H1 (cell line): ENCODE measurements around the gene TARDBP. TPM values are rescaled to one million over a fixed set of nuclear protein-coding genes. Genes with fewer than 3 reads are reported as not detected.
"Not testable (repeated sequence)": the region's sequence is repeated elsewhere in the genome, so short reads cannot be mapped to it uniquely, and the experiment has no call there.

ENCODE experiments used
- CTCF ChIA-PET: fragments of 300-600 bp; sonication (Branson Sonifier 250); formaldehyde crosslinking; loops from one replicate; lab custom pipeline; 2021; ENCODE audit not compliant: partially characterized antibody; lab: Charles Lee
- POLR2A ChIA-PET: fragments of 300-600 bp; sonication (Branson Sonifier 250); formaldehyde crosslinking; loops from one replicate; lab custom pipeline; 2021; ENCODE audit warnings: inconsistent platforms; ENCODE audit not compliant: partially characterized antibody; lab: Charles Lee
- DNase-seq, 2 experiments: peaks; one replicate each; pipeline versions ENCODE4 v3.0.0 to v3.0.0-alpha.2; 2010 to 2022; ENCODE audit warnings: low spot score in 2 of 2, low read depth in 1 of 2, mixed read lengths in 1 of 2
- FAIRE-seq: peaks from 2 replicates; lab custom pipeline; 2011; peaks lifted over from hg19 to GRCh38; lab: Jason Lieb, UNC
- H2AFZ ChIP-seq: 2 replicates; pipeline ENCODE4 v1.8.1; 2012; ENCODE audit warnings: low read length, inconsistent platforms
- H2AK5ac ChIP-seq: 2 replicates; pipeline ENCODE4 v1.6.1; 2013; ENCODE audit warnings: low read depth, low read length
- H2BK120ac ChIP-seq: replicated peaks from 2 replicates; pipeline ENCODE3; 2013; ENCODE audit warnings: low read depth, low read length, inconsistent platforms
- H2BK12ac ChIP-seq: 2 replicates; pipeline ENCODE4 v1.6.1; 2013; ENCODE audit warnings: low read depth, low read length
- H2BK15ac ChIP-seq: 2 replicates; pipeline ENCODE4 v1.6.1; 2013; ENCODE audit warnings: low read length
- H2BK20ac ChIP-seq: 2 replicates; pipeline ENCODE4 v1.6.1; 2013; ENCODE audit warnings: low read length
- H2BK5ac ChIP-seq: 2 replicates; pipeline ENCODE4 v1.6.1; 2013; ENCODE audit warnings: low read depth, low read length
- H3K14ac ChIP-seq: 2 replicates; pipeline ENCODE4 v1.6.1; 2013; ENCODE audit warnings: inconsistent platforms; ENCODE audit not compliant: insufficient read length
- H3K18ac ChIP-seq: 2 replicates; pipeline ENCODE4 v1.6.1; 2013; ENCODE audit warnings: low read length; ENCODE audit errors: extremely low read depth
- H3K23ac ChIP-seq: 2 replicates; pipeline ENCODE4 v1.6.1; 2013; ENCODE audit warnings: inconsistent platforms; ENCODE audit not compliant: insufficient read length
- H3K23me2 ChIP-seq: 2 replicates; pipeline ENCODE4 v1.6.1; 2013; ENCODE audit warnings: low read depth, low read length
- H3K27ac ChIP-seq: 2 replicates; pipeline ENCODE4 v1.6.1; 2011; ENCODE audit warnings: low read depth, low read length, inconsistent platforms
- H3K27me3 ChIP-seq, 4 experiments: replicated peaks in 1 of 4; 1 replicate in 1 of 4; 2 replicates in 3 of 4; pipeline versions ENCODE4 v1.6.1 to v1.8.1; 2011 to 2013; ENCODE audit warnings: low read length in 3 of 4, mild to moderate bottlenecking in 3 of 4, inconsistent platforms in 2 of 4, mixed read lengths in 2 of 4, moderate library complexity in 1 of 4; ENCODE audit not compliant: control insufficient read depth in 3 of 4, insufficient read depth in 3 of 4; ENCODE audit errors: extremely low read depth in 1 of 4
- H3K36me3 ChIP-seq, 4 experiments: 2 replicates each; pipeline versions ENCODE4 v1.6.1 to v1.8.1; 2011 to 2013; ENCODE audit warnings: mild to moderate bottlenecking in 4 of 4, low read length in 3 of 4, moderate library complexity in 2 of 4, control low read depth in 1 of 4, inconsistent platforms in 1 of 4; ENCODE audit not compliant: insufficient read depth in 4 of 4, control insufficient read depth in 2 of 4
- H3K4ac ChIP-seq: replicated peaks from 2 replicates; pipeline ENCODE3; 2013; ENCODE audit warnings: low read length, low read depth, mixed read lengths, inconsistent platforms; ENCODE audit not compliant: insufficient read length
- H3K4me1 ChIP-seq, 4 experiments: replicated peaks in 1 of 4; 1 replicate in 1 of 4; 2 replicates in 3 of 4; pipeline versions ENCODE4 v1.6.1 to v1.8.1; 2011 to 2013; ENCODE audit warnings: low read length in 3 of 4, inconsistent platforms in 2 of 4, mixed read lengths in 1 of 4; ENCODE audit not compliant: insufficient read depth in 4 of 4, control insufficient read depth in 3 of 4
- H3K4me2 ChIP-seq, 2 experiments: 2 replicates each; pipeline versions ENCODE4 v1.6.1 to v1.8.1; 2011 to 2013; ENCODE audit warnings: low read depth in 2 of 2, low read length in 2 of 2, control low read depth in 1 of 2, inconsistent platforms in 1 of 2, mild to moderate bottlenecking in 1 of 2; ENCODE audit not compliant: insufficient read depth in 1 of 2
- H3K4me3 ChIP-seq, 4 experiments: fragments of 200-600, 300-600 bp in 1 of 4; sonication (generic), shearing (Covaris generic), sonication (Bioruptor Twin) in 1 of 4; 2 replicates each; pipeline versions ENCODE4 v1.5.1 to v1.8.1; 2011 to 2016; ENCODE audit warnings: low read length in 4 of 4, low read depth in 3 of 4, control low read depth in 2 of 4, inconsistent platforms in 2 of 4, mild to moderate bottlenecking in 2 of 4, mixed read lengths in 1 of 4, moderate library complexity in 1 of 4; ENCODE audit not compliant: insufficient read depth in 2 of 4; ENCODE audit errors: extremely low read depth in 1 of 4
- H3K56ac ChIP-seq: replicated peaks from 2 replicates; pipeline ENCODE3; 2013; ENCODE audit warnings: low read depth, mild to moderate bottlenecking, mixed read lengths, low read length, inconsistent platforms; ENCODE audit not compliant: insufficient read length
- H3K79me1 ChIP-seq: 2 replicates; pipeline ENCODE4 v1.6.1; 2013; ENCODE audit warnings: low read depth, low read length, control low read depth
- H3K79me2 ChIP-seq, 2 experiments: 2 replicates each; pipeline versions ENCODE4 v1.6.1 to v1.8.1; 2012 to 2013; ENCODE audit warnings: low read length in 2 of 2, mild to moderate bottlenecking in 2 of 2, inconsistent platforms in 1 of 2; ENCODE audit not compliant: insufficient read depth in 2 of 2, control insufficient read depth in 1 of 2
- H3K9ac ChIP-seq, 4 experiments: replicated peaks in 1 of 4; 1 replicate in 1 of 4; 2 replicates in 3 of 4; pipeline versions ENCODE4 v1.6.1 to v1.8.1; 2011 to 2013; ENCODE audit warnings: low read depth in 3 of 4, low read length in 3 of 4, control low read depth in 2 of 4, mild to moderate bottlenecking in 2 of 4, moderate library complexity in 2 of 4, inconsistent platforms in 1 of 4; ENCODE audit errors: extremely low read depth in 1 of 4
- H3K9me3 ChIP-seq, 2 experiments: 2 replicates each; pipeline versions ENCODE4 v1.6.1 to v1.8.1; 2012 to 2013; ENCODE audit warnings: mild to moderate bottlenecking in 2 of 2, moderate library complexity in 2 of 2, control low read depth in 1 of 2, inconsistent platforms in 1 of 2, low read depth in 1 of 2, low read length in 1 of 2, mixed read lengths in 1 of 2; ENCODE audit not compliant: insufficient read depth in 2 of 2
- H4K20me1 ChIP-seq, 2 experiments: replicated peaks in 1 of 2; 2 replicates each; pipeline versions ENCODE3 to v1.8.1; 2011 to 2013; ENCODE audit warnings: inconsistent platforms in 2 of 2, low read length in 2 of 2, mild to moderate bottlenecking in 1 of 2; ENCODE audit not compliant: insufficient read depth in 2 of 2, control insufficient read depth in 1 of 2
- H4K5ac ChIP-seq: 2 replicates; pipeline ENCODE4 v1.6.1; 2013; ENCODE audit warnings: low read length, low read depth, mixed read lengths, inconsistent platforms; ENCODE audit not compliant: insufficient read length
- H4K8ac ChIP-seq: 2 replicates; pipeline ENCODE4 v1.8.0; 2013; ENCODE audit warnings: mild to moderate bottlenecking, moderate library complexity, low read length, inconsistent platforms; ENCODE audit not compliant: insufficient read depth; ENCODE audit errors: extremely low read depth
- H4K91ac ChIP-seq: replicated peaks from 2 replicates; pipeline ENCODE3; 2013; ENCODE audit warnings: low read length, mixed read lengths, inconsistent platforms; ENCODE audit not compliant: insufficient read length
- WGBS, 2 experiments: shearing (Covaris generic) in 1 of 2; methylation state at CpG; one replicate each; pipeline versions ENCODE4 v1.1.6 to v1.1.7; 2013 to 2015; ENCODE audit warnings: low lambda C conversion rate in 2 of 2, mixed read lengths in 2 of 2, inconsistent platforms in 1 of 2, low coverage in 1 of 2, missing lambda C conversion rate in 1 of 2; ENCODE audit not compliant: insufficient replicate concordance in 2 of 2, insufficient coverage in 1 of 2, insufficient read length in 1 of 2; ENCODE audit errors: extremely low coverage in 1 of 2, missing lambda C conversion rate in 1 of 2; 5-methylcytosine and 5-hydroxymethylcytosine counted together
- polyA plus RNA-seq, 7 experiments: library from polyadenylated mRNA; depleted of rRNA in 3 of 7; stranded (reverse) in 5 of 7; unstranded in 2 of 7; fragments of >200 nt in 5 of 7; fragments of 200-250 nt in 2 of 7; gene quantifications; 1 replicate in 5 of 7; 2 replicates in 1 of 7; 4 replicates in 1 of 7; pipeline versions ENCODE4 v1.2.1 to v1.2.3, GENCODE V29; 2011 to 2013; ENCODE audit warnings: missing spikeins in 2 of 7, mixed read lengths in 2 of 7
- total RNA-seq: library from RNA; stranded (reverse); fragmentation: NEBNext Ultra II Directional; extraction: Animal tissue kit (Norgen Biotek cat#: 25700); gene quantifications from 2 replicates; pipeline ENCODE4 v1.2.1, GENCODE V29; 2021

Gene TARDBP
- total and polyA plus RNA-seq, 2 of the 8 experiments (the other 6 are each of a cell fraction or from before 2014, with no cell fraction given) = 144 to 240 TPM

- H3K4me2 ChIP-seq, H2AFZ ChIP-seq, H3K4me3 ChIP-seq, H3K27me3 ChIP-seq, H4K5ac ChIP-seq, DNase-seq, H4K8ac ChIP-seq, H3K14ac ChIP-seq, FAIRE-seq, H2BK5ac ChIP-seq, CTCF ChIA-PET, H2BK15ac ChIP-seq, H3K4me1 ChIP-seq, H3K56ac ChIP-seq, H3K79me1 ChIP-seq, H3K9me3 ChIP-seq, H4K91ac ChIP-seq, H3K23me2 ChIP-seq, H3K9ac ChIP-seq, H3K4ac ChIP-seq, H2AK5ac ChIP-seq, H3K23ac ChIP-seq, H3K18ac ChIP-seq, H2BK20ac ChIP-seq, H3K27ac ChIP-seq, H2BK12ac ChIP-seq, H2BK120ac ChIP-seq: not testable (repeated sequence)
- Histone ChIP-seq H3K36me3 (peaks cover 46 to 95% (median 78%) of the 10 kb centered on the region in 4 experiments), H4K20me1 (peaks cover 6 to 12% of the 10 kb centered on the region in 2 experiments), H3K79me2 (peaks cover 0 to 36% of the 10 kb centered on the region in 2 experiments; a peak in 3 of 4 replicates)
- WGBS, 2 experiments = 97% methylated on average over 6 of the region's 8 CpGs; no CpG with 5 or more reads in 1 of the 2 experiments
- POLR2A ChIA-PET = interaction anchor here (0.9 to 3.8 kb wide), 2 partner anchors 11 to 40 kb away, joined by 3 to 20 read pairs; no protein-coding TSS in a partner anchor
Observed at GRCh38 chr1:11019358-11019757, 6.9 kb downstream of the TARDBP start.
